Natural killer cell (primary cell): ENCODE measurements around the gene TRIM31. TPM values are rescaled to one million over a fixed set of nuclear protein-coding genes. Genes with fewer than 3 reads are reported as not detected.

ENCODE experiments used
- ATAC-seq, 3 donors: fragments of 150-1000 bp in 2 of 3; fragments of 200-7000 bp in 1 of 3; cut with Tn5 transposase; 1 replicate in 1 of 3; 2 replicates in 2 of 3; pipeline ENCODE4 v1.10.0; 2021; ENCODE audit warnings: mild to moderate bottlenecking in 2 of 3, moderate library complexity in 2 of 3
- DNase-seq, 2 donors: peaks; one replicate each; pipeline versions ENCODE4 v3.0.0 to v3.0.0-alpha.2; 2013 to 2021; ENCODE audit warnings: mixed read lengths in 1 of 2
- H3K27ac ChIP-seq: one replicate; pipeline ENCODE4 v1.5.1; 2013; ENCODE audit warnings: mild to moderate bottlenecking, low read length
- H3K27me3 ChIP-seq: one replicate; pipeline ENCODE4 v1.6.1; 2013; ENCODE audit warnings: low read length; ENCODE audit not compliant: control insufficient read depth, insufficient read depth
- H3K36me3 ChIP-seq: one replicate; pipeline ENCODE4 v1.6.1; 2013; ENCODE audit warnings: low read length; ENCODE audit not compliant: control insufficient read depth, insufficient read depth
- H3K4me1 ChIP-seq: one replicate; pipeline ENCODE4 v1.6.1; 2013; ENCODE audit warnings: low read length; ENCODE audit not compliant: control insufficient read depth, insufficient read depth
- H3K4me3 ChIP-seq: one replicate; pipeline ENCODE4 v1.5.1; 2013; ENCODE audit warnings: low read length
- H3K9me3 ChIP-seq: one replicate; pipeline ENCODE4 v1.6.1; 2013; ENCODE audit warnings: low read length; ENCODE audit not compliant: control insufficient read depth, insufficient read depth
- H3K27ac Mint-ChIP-seq, 2 donors: one replicate each; pipeline ENCODE4 v1.8.0; 2022; ENCODE audit warnings: mild to moderate bottlenecking in 2 of 2, mixed read lengths in 2 of 2, moderate library complexity in 1 of 2
- H3K27me3 Mint-ChIP-seq, 2 donors: one replicate each; pipeline ENCODE4 v1.8.0; 2022; ENCODE audit warnings: low read depth in 2 of 2, mixed read lengths in 2 of 2
- H3K36me3 Mint-ChIP-seq: one replicate; pipeline ENCODE4 v1.8.0; 2022; ENCODE audit warnings: mixed read lengths
- H3K4me1 Mint-ChIP-seq, 2 donors: one replicate each; pipeline ENCODE4 v1.8.0; 2022; ENCODE audit warnings: mixed read lengths in 2 of 2
- H3K4me3 Mint-ChIP-seq: one replicate; pipeline ENCODE4 v1.8.0; 2022; ENCODE audit warnings: mild to moderate bottlenecking, moderate library complexity, mixed read lengths
- H3K9me3 Mint-ChIP-seq, 2 donors: one replicate each; pipeline ENCODE4 v1.8.0; 2022; ENCODE audit warnings: mixed read lengths in 2 of 2
- CTCF ChIP-seq: fragments of 200-600 bp; IDR thresholded peaks from one replicate; pipeline ENCODE4 v1.8.0; 2022; ENCODE audit warnings: antibody characterized with exemption
- WGBS: methylation state at CpG from one replicate; pipeline ENCODE4 v1.1.7; 2013; ENCODE audit warnings: missing lambda C conversion rate; ENCODE audit not compliant: insufficient coverage; 5-methylcytosine and 5-hydroxymethylcytosine counted together
- intact Hi-C: fragments of 100-400 bp; cut with micrococcal nuclease; formaldehyde crosslinking; loops from one replicate; pipeline ENCODE4 v1.14.2; 2022
- total RNA-seq, 4 donors: library from RNA; stranded (reverse); fragments of 120-200 nt in 1 of 4; gene quantifications; one replicate each; pipeline versions ENCODE4 v1.2.3 to v1.2.4, GENCODE V29; 2013 to 2022

Gene TRIM31
- total RNA-seq, 3 donors from 2014 or later (not counting 1 experiment from before 2014, with no cell fraction given) = not detected

- Mint-ChIP-seq H3K36me3 (no peaks in the 10 kb centered on the region), H3K4me3 (no peak overlapping the region), H3K9me3 (no peaks in the 10 kb centered on the region), H3K4me1 (peaks cover 5 to 7% of the 10 kb centered on the region in 2 donors), H3K27ac (no peak overlapping the region), H3K27me3 (peaks cover 42 to 59% of the 10 kb centered on the region in 2 donors)
- H3K4me1 ChIP-seq = peaks cover 4% of the 10 kb centered on the region
- H3K36me3 ChIP-seq = no peaks in the 10 kb centered on the region
- H3K27me3 ChIP-seq = peaks cover 26% of the 10 kb centered on the region
- DNase-seq = no peak
- no peak overlapping the region for H3K4me3 ChIP-seq
- intact Hi-C loops = loop anchor here (1.0 to 2.0 kb wide), 2 partner anchors 29 to 283 kb away; no protein-coding TSS in a partner anchor
- H3K9me3 ChIP-seq = no peaks in the 10 kb centered on the region
- WGBS = 70% methylated on average over 2 of the region's 2 CpGs
- no peak overlapping the region for H3K27ac ChIP-seq
- no peak for ATAC-seq
- TF ChIP-seq CTCF = no peak
These were observed 19.1 kb upstream of the TRIM31 start for GRCh38 chr6:30131947-30132497.

- Mint-ChIP-seq H3K27me3 (peaks cover 48 to 68% of the 10 kb centered on the region in 2 donors), H3K9me3 (no peaks in the 10 kb centered on the region)
- 37% methylated on average over 16 of the region's 16 CpGs for WGBS
These were observed 18.3 kb upstream of the TRIM31 start for GRCh38 chr6:30130887-30131862.

GRCh38 chr6:30130179-30130679 lies 17.3 kb upstream of the TRIM31 start:
- H3K4me3 ChIP-seq = no peak overlapping the region

More at GRCh38 chr6:30130887-30131862, 18.3 kb upstream of the TRIM31 start:
- peak; percentile 100 for TF ChIP-seq CTCF
- Mint-ChIP-seq H3K27ac (no peak overlapping the region), H3K4me1 (peaks cover 5 to 7% of the 10 kb centered on the region in 2 donors), H3K4me3 (no peak overlapping the region), H3K36me3 (no peaks in the 10 kb centered on the region)
- no peaks in the 10 kb centered on the region for H3K36me3 ChIP-seq
- ATAC-seq = peak; percentile 95 to 99 (median 98)
- peak; percentile 36 to 94 for DNase-seq
- intact Hi-C loops = loop anchor here (1.0 to 2.0 kb wide), 2 partner anchors 28 to 282 kb away; no protein-coding TSS in a partner anchor
- no peak overlapping the region for H3K27ac ChIP-seq
- peaks cover 4% of the 10 kb centered on the region for H3K4me1 ChIP-seq
- no peaks in the 10 kb centered on the region for H3K9me3 ChIP-seq
- no peak overlapping the region for H3K4me3 ChIP-seq
- peaks cover 26% of the 10 kb centered on the region for H3K27me3 ChIP-seq

More at GRCh38 chr6:30130179-30130679, 17.3 kb upstream of the TRIM31 start:
- H3K27me3 Mint-ChIP-seq = peaks cover 56 to 77% of the 10 kb centered on the region in 2 donors
- H3K27ac Mint-ChIP-seq = no peak overlapping the region
- H3K4me3 Mint-ChIP-seq = no peak overlapping the region
- TF ChIP-seq CTCF = no peak
- intact Hi-C loops = loop anchor here (2.0 kb wide), 1 partner anchor 281 kb away; no protein-coding TSS in a partner anchor
- 84% methylated on average over 3 of the region's 4 CpGs for WGBS
- H3K4me1 ChIP-seq = peaks cover 4% of the 10 kb centered on the region
- peaks cover 26% of the 10 kb centered on the region for H3K27me3 ChIP-seq
- no peaks in the 10 kb centered on the region for H3K9me3 Mint-ChIP-seq
- H3K27ac ChIP-seq = no peak overlapping the region
- DNase-seq (no peak), ATAC-seq (no peak)
- H3K9me3 ChIP-seq = no peaks in the 10 kb centered on the region
- H3K36me3 Mint-ChIP-seq = no peaks in the 10 kb centered on the region
- H3K4me1 Mint-ChIP-seq = peaks cover 5 to 7% of the 10 kb centered on the region in 2 donors
- no peaks in the 10 kb centered on the region for H3K36me3 ChIP-seq
